NCI-H526 (cell line): Measurements from ENCODE around the gene GRM7.

Source experiments
- DNase-seq, 2 experiments: peaks; one replicate each; lab custom pipeline; 2025; lab: John Stamatoyannopoulos, UW

The GRM7 gene

GRCh38 chr3:6971933-6972332, 111.0 kb downstream of the GRM7 start:
- no peak for DNase-seq

- no peak for DNase-seq
Measured at GRCh38 chr3:6985848-6986247, 124.9 kb downstream of the GRM7 start.

- no peak for DNase-seq
Measured at GRCh38 chr3:6989608-6990291, 128.8 kb downstream of the GRM7 start.

- peak in 1 of 2 experiments; percentile 51 for DNase-seq
Measured at GRCh38 chr3:6994081-6994668, 133.3 kb downstream of the GRM7 start.

GRCh38 chr3:7000501-7000900, 139.6 kb downstream of the GRM7 start:
- DNase-seq = no peak

GRCh38 chr3:7001370-7001769, 140.5 kb downstream of the GRM7 start:
- no peak for DNase-seq

- no peak for DNase-seq
Measured at GRCh38 chr3:7015683-7016440, 154.9 kb downstream of the GRM7 start.

- no peak for DNase-seq
Measured at GRCh38 chr3:7025581-7026300, 164.8 kb downstream of the GRM7 start.

- no peak for DNase-seq
Measured at GRCh38 chr3:7029562-7029961, 168.6 kb downstream of the GRM7 start.

GRCh38 chr3:7038394-7038793, 177.5 kb downstream of the GRM7 start:
- DNase-seq = peak; percentile 51 to 53

GRCh38 chr3:7062714-7063113, 201.8 kb downstream of the GRM7 start:
- DNase-seq = no peak

- no peak for DNase-seq
Measured at GRCh38 chr3:7070461-7070860, 209.5 kb downstream of the GRM7 start.

GRCh38 chr3:7074217-7074616, 213.3 kb downstream of the GRM7 start:
- no peak for DNase-seq

GRCh38 chr3:7075117-7075516, 214.2 kb downstream of the GRM7 start:
- DNase-seq = no peak

- DNase-seq = no peak
Measured at GRCh38 chr3:7075901-7076300, 215.0 kb downstream of the GRM7 start.

- DNase-seq = no peak
Measured at GRCh38 chr3:7082244-7082643, 221.3 kb downstream of the GRM7 start.

GRCh38 chr3:7086417-7086816, 225.5 kb downstream of the GRM7 start:
- no peak for DNase-seq

- no peak for DNase-seq
Measured at GRCh38 chr3:7095116-7095515, 234.2 kb downstream of the GRM7 start.

- DNase-seq = no peak
Measured at GRCh38 chr3:7100136-7100535, 239.2 kb downstream of the GRM7 start.

- DNase-seq = peak in 1 of 2 experiments; percentile 7
Measured at GRCh38 chr3:7106635-7107034, 245.7 kb downstream of the GRM7 start.

GRCh38 chr3:7112523-7113056, 251.7 kb downstream of the GRM7 start:
- DNase-seq = no peak

- peak in 1 of 2 experiments; percentile 64 for DNase-seq
Measured at GRCh38 chr3:7144697-7145308, 283.9 kb downstream of the GRM7 start.
